ENCODE data around the gene SOBP.

SOBP gene

DNA sequence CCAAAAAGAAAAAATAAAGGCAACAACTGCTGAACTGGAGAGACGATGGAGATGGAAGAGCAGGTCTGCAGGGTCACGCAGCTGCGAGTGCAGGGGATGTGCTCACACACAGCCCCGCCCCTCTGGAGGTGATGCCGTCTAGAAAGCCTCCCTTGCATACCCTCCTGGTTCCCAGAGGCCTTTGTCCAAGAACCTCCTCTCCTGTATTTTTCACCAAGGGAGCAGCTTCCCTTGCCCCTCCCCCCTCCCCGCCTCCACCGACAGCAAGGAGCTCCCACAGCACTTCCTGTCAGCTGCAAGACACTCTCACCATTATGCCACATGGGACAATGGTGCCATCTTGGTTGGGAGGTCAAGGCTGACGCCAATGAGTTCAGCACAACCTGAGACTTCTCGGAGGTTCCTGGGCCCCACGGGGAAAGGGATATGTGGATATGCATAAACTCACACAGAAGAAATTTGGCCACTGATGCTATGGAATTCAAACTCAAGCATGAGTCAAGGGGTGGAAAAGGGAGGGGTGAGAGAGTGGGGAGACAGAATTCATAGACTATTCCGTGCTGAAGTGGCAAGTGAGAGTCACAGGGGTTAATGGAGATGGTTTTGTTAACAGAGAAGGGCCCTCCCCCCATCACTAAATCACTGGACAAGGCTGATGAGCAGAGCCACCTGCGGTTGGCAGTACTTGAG, 201.3 kb downstream of the SOBP start:
- Histone ChIP-seq H3K4me3 (ENCODE audit: low read length) (no peak overlapping the region), H3K36me3 (ENCODE audit: control insufficient read depth, insufficient read depth, low read length) (no peaks in the 10 kb centered on the region), H3K27ac (ENCODE audit: low read length) (no peak overlapping the region), H3K4me1 (ENCODE audit: control insufficient read depth, insufficient read depth, low read length) (0 out of 2 replicates have a peak, but pooled peaks cover 1% of the 10 kb centered on the region), H3K9me3 (ENCODE audit: control insufficient read depth, insufficient read depth, low read length) (no peaks in the 10 kb centered on the region), H3K27me3 (ENCODE audit: control insufficient read depth, insufficient read depth, low read length) (no peaks in the 10 kb centered on the region)
- no peak for DNase-seq (ENCODE audit: low read depth, low spot score)
- WGBS (ENCODE audit: insufficient coverage, insufficient read length): no CpG with 5 or more reads among the region's 12 CpGs

DNA sequence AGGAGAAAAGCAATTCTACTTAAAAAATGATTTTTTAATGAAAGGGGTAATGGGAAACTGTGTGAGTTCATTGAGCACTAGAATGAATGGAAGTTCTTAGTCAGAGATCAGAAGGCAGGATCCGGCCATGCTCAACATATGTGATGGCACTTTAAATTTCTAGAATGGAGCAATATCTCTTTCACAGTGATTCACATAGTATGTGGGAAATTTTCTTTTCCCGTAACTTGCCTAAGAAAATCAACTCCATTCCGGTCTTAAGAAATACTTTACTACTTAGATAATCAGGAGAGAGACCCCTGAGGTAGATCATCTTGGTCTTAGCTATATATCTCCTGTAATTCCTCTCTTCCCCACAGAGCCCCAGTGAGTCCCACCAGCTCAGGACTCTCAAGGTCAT, 202.4 kb downstream of the SOBP start:
- DNase-seq (ENCODE audit: low read depth, low spot score): no peak
- no CpG with 5 or more reads among the region's 3 CpGs for WGBS (ENCODE audit: insufficient coverage, insufficient read length)
- H3K4me3 ChIP-seq (ENCODE audit: low read length): no peak overlapping the region
- H3K9me3 ChIP-seq (ENCODE audit: control insufficient read depth, insufficient read depth, low read length): no peaks in the 10 kb centered on the region
- H3K36me3 ChIP-seq (ENCODE audit: control insufficient read depth, insufficient read depth, low read length): no peaks in the 10 kb centered on the region
- 0 out of 2 replicates have a peak, but pooled peaks cover 1% of the 10 kb centered on the region for H3K4me1 ChIP-seq (ENCODE audit: control insufficient read depth, insufficient read depth, low read length)
- no peak overlapping the region for H3K27ac ChIP-seq (ENCODE audit: low read length)
- no peaks in the 10 kb centered on the region for H3K27me3 ChIP-seq (ENCODE audit: control insufficient read depth, insufficient read depth, low read length)

DNA sequence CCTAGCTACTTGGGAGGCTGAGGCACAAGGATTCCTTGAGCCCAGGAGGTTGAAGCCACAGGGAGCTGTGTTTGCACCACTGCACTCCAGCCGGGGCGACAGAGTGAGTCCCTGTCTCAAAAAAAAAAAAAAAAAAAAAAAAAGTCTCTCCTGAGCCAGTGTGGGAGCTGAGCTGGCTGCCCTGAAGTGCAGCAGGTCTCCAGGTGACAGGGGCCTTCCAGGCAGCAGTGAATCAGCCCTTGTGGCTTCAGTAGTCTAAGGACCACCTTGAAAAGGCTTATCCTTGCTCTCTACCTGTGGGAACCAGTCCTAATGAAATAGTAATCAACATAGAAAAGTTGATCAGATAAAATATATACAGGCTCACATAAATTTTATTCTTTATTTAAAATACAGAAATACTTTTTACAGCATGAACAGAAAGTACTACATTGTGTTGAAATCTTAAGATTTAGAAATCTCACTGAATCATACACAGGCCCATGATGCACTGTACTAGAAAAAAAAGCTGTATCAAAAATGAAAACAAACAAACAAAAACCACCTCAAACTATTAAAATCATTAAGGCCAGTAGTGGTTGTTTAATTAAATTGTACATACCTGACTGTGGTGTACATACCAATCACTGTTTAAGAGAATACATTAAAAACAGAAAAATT, 205.3 kb downstream of the SOBP start:
- Histone ChIP-seq H3K4me1 (ENCODE audit: control insufficient read depth, insufficient read depth, low read length) (no peaks in the 10 kb centered on the region), H3K27ac (ENCODE audit: low read length) (no peak overlapping the region), H3K36me3 (ENCODE audit: control insufficient read depth, insufficient read depth, low read length) (no peaks in the 10 kb centered on the region), H3K27me3 (ENCODE audit: control insufficient read depth, insufficient read depth, low read length) (no peaks in the 10 kb centered on the region), H3K4me3 (ENCODE audit: low read length) (no peak overlapping the region), H3K9me3 (ENCODE audit: control insufficient read depth, insufficient read depth, low read length) (no peaks in the 10 kb centered on the region)
- WGBS (ENCODE audit: insufficient coverage, insufficient read length): no CpG with 5 or more reads among the region's 2 CpGs
- DNase-seq (ENCODE audit: low read depth, low spot score): no peak

DNA sequence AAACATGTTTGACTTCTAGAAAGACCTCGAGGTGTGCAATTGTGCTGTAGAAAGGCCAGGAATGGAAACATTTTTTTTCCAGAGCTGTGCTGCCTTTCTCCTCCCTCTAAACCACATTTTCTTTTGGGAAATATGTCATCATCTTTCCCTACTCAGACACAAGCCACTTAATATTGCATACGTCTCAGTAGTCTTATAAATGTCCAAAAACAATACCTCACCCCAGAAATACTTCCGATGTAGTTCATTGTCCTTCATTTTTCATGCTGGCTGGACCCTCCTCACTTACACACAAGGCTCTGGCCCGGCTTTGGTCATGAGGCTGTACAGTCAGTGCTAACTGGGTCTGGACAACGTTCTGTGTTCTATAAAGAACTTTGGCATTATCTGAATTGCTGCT, 207.8 kb downstream of the SOBP start:
- Histone ChIP-seq H3K27ac (ENCODE audit: low read length) (no peak overlapping the region), H3K9me3 (ENCODE audit: control insufficient read depth, insufficient read depth, low read length) (no peaks in the 10 kb centered on the region), H3K27me3 (ENCODE audit: control insufficient read depth, insufficient read depth, low read length) (no peaks in the 10 kb centered on the region), H3K36me3 (ENCODE audit: control insufficient read depth, insufficient read depth, low read length) (no peaks in the 10 kb centered on the region), H3K4me3 (ENCODE audit: low read length) (no peak overlapping the region), H3K4me1 (ENCODE audit: control insufficient read depth, insufficient read depth, low read length) (peaks cover 1% of the 10 kb centered on the region; the same call in 1 of the 2 replicates)
- no peak for DNase-seq (ENCODE audit: low read depth, low spot score)
- WGBS (ENCODE audit: insufficient coverage, insufficient read length): no CpG with 5 or more reads among the region's 5 CpGs

DNA sequence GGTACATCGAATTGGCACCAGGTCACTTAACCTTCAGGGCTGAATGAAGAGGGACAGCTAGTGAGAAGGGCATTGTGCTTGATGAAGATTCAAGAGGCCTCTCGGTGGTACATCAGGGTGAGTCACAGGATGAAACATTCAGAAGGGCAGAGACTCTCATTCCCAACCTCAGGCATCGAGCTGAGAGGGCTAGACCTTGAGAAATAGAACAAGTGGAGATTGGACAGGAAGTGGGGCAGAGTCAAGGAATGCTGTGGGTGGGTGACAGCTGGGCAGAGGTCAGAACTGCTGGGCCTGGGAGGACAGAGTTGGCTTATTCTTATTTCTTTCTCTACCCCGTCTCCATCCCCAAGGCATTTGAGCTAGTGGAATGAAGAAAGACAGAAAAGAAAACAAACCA, 208.2 kb downstream of the SOBP start:
- DNase-seq (ENCODE audit: low read depth, low spot score): no peak
- no peaks in the 10 kb centered on the region for H3K9me3 ChIP-seq (ENCODE audit: control insufficient read depth, insufficient read depth, low read length)
- H3K4me3 ChIP-seq (ENCODE audit: low read length): no peak overlapping the region
- no peaks in the 10 kb centered on the region for H3K36me3 ChIP-seq (ENCODE audit: control insufficient read depth, insufficient read depth, low read length)
- no peaks in the 10 kb centered on the region for H3K27me3 ChIP-seq (ENCODE audit: control insufficient read depth, insufficient read depth, low read length)
- WGBS (ENCODE audit: insufficient coverage, insufficient read length): no CpG with 5 or more reads among the region's 4 CpGs
- no peak overlapping the region for H3K27ac ChIP-seq (ENCODE audit: low read length)
- peaks cover 1% of the 10 kb centered on the region; the same call in 1 of the 2 replicates for H3K4me1 ChIP-seq (ENCODE audit: control insufficient read depth, insufficient read depth, low read length)

DNA sequence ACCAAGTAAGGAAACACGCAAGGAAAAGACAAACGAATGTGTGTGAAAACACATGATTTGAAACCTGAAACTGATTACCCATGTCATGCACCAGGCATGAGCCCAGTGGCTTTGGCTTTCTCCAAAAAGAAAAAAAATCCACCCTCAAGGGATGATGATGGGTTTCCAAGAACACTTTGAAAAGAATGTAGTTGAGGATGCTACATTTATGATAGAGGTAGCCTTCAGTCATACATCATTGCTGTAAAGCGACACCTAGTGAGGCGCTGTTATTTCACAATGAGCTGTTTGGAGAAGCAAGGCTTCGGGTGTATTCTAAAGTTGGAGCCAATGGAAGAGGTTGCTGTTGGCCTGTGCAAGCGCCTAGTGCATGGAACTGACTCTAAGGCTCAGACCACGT, 209.3 kb downstream of the SOBP start:
- H3K27ac ChIP-seq (ENCODE audit: low read length): no peak overlapping the region
- no peak overlapping the region for H3K4me3 ChIP-seq (ENCODE audit: low read length)
- DNase-seq (ENCODE audit: low read depth, low spot score): no peak
- no peaks in the 10 kb centered on the region for H3K36me3 ChIP-seq (ENCODE audit: control insufficient read depth, insufficient read depth, low read length)
- WGBS (ENCODE audit: insufficient coverage, insufficient read length): no CpG with 5 or more reads among the region's 7 CpGs
- peaks cover 2% of the 10 kb centered on the region for H3K4me1 ChIP-seq (ENCODE audit: control insufficient read depth, insufficient read depth, low read length)
- H3K9me3 ChIP-seq (ENCODE audit: control insufficient read depth, insufficient read depth, low read length): no peaks in the 10 kb centered on the region
- no peaks in the 10 kb centered on the region for H3K27me3 ChIP-seq (ENCODE audit: control insufficient read depth, insufficient read depth, low read length)

DNA sequence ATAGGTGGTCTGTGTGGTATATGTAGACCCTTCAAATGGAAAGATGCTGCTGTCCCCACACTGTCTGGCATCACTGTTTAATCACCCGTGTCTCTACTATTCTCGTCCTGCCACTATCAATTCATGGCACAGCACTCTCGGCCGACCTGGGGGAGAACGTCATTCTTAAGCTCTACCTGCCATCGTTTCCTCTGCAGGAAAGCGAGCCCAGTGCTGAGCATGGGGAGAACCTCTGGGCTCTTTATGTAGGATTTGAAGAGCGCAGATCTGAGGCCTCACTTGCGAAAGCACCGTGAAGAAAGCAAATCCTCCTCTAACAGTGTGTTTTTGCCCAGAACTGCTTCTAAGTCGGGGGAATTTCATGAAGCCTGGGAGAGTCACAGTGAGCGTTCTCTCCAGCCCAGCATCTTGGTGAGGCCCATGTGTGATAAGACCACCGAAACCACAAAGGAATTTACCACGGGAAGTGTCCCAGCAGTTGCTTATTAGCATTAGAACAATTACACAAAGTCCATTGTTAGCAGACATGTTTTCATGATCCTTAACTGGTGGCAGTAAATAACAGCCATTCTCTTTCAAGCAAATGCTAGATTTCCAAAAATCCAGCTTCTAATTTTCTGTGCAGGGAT, 209.9 kb downstream of the SOBP start:
- H3K9me3 ChIP-seq (ENCODE audit: control insufficient read depth, insufficient read depth, low read length): no peaks in the 10 kb centered on the region
- H3K4me1 ChIP-seq (ENCODE audit: control insufficient read depth, insufficient read depth, low read length): peaks cover 4% of the 10 kb centered on the region
- no CpG with 5 or more reads among the region's 14 CpGs for WGBS (ENCODE audit: insufficient coverage, insufficient read length)
- H3K27ac ChIP-seq (ENCODE audit: low read length): no peak overlapping the region
- no peaks in the 10 kb centered on the region for H3K36me3 ChIP-seq (ENCODE audit: control insufficient read depth, insufficient read depth, low read length)
- no peak for DNase-seq (ENCODE audit: low read depth, low spot score)
- H3K4me3 ChIP-seq (ENCODE audit: low read length): no peak overlapping the region
- no peaks in the 10 kb centered on the region for H3K27me3 ChIP-seq (ENCODE audit: control insufficient read depth, insufficient read depth, low read length)

DNA sequence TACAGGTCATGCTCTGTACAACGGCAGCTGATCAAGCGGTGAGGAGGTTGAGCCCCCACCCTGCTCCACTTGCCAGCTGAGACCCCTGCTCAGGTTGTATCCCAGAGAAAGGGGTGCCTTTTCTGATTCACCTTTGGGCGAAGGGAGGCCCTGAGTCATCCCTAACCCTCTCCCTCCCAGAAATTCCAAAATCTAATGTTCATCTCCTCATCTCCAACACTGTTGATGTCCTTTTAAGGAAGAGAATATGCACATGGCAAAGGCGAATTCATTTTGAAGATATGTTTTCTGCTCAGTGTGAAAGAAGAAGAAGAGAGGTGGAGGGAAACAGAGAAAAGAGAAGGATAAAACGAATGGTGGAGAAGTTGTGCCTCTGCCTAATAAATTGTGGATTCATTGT, 213.7 kb downstream of the SOBP start:
- WGBS (ENCODE audit: insufficient coverage, insufficient read length): no CpG with 5 or more reads among the region's 5 CpGs
- Histone ChIP-seq H3K4me1 (ENCODE audit: control insufficient read depth, insufficient read depth, low read length) (peaks cover 4% of the 10 kb centered on the region), H3K27ac (ENCODE audit: low read length) (no peak overlapping the region), H3K9me3 (ENCODE audit: control insufficient read depth, insufficient read depth, low read length) (no peaks in the 10 kb centered on the region), H3K27me3 (ENCODE audit: control insufficient read depth, insufficient read depth, low read length) (no peaks in the 10 kb centered on the region), H3K4me3 (ENCODE audit: low read length) (no peak overlapping the region), H3K36me3 (ENCODE audit: control insufficient read depth, insufficient read depth, low read length) (no peaks in the 10 kb centered on the region)
- no peak for DNase-seq (ENCODE audit: low read depth, low spot score)

DNA sequence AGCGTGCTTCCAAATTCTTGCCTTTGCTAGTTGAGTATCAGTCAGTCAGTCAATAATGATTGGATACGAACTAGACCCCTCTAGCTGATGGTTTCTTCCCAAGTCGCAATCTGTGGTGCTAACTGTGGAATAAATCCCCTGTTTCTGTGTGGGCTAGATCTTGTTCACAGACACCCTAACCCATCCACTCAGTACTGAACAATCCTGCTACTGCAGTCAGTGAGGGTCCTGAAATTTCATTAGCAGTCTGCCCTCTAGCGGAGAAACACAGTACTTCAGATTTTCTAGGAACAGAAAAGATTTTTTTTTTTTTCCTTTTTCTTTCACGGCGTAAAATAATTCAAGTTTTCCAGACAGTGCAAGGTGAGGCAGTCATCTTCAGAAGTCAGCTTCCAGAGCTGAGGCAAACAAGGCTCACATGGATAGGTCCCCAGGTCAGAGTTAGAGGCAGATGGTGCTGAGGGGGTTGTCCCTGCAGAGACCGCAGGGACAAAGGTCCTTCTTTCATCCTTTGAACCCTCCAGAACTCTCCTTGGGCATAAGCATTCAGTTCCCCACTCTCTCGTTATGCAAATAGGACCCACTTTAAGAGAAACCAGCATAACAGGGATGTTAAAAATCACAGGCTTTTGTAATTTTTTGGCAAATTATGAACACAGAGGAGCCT, 214.6 kb downstream of the SOBP start:
- DNase-seq (ENCODE audit: low read depth, low spot score): no peak
- H3K4me1 ChIP-seq (ENCODE audit: control insufficient read depth, insufficient read depth, low read length): peaks cover 4% of the 10 kb centered on the region
- H3K27ac ChIP-seq (ENCODE audit: low read length): no peak overlapping the region
- H3K36me3 ChIP-seq (ENCODE audit: control insufficient read depth, insufficient read depth, low read length): no peaks in the 10 kb centered on the region
- no peak overlapping the region for H3K4me3 ChIP-seq (ENCODE audit: low read length)
- WGBS (ENCODE audit: insufficient coverage, insufficient read length): no CpG with 5 or more reads among the region's 8 CpGs
- H3K27me3 ChIP-seq (ENCODE audit: control insufficient read depth, insufficient read depth, low read length): no peaks in the 10 kb centered on the region
- H3K9me3 ChIP-seq (ENCODE audit: control insufficient read depth, insufficient read depth, low read length): no peaks in the 10 kb centered on the region

DNA sequence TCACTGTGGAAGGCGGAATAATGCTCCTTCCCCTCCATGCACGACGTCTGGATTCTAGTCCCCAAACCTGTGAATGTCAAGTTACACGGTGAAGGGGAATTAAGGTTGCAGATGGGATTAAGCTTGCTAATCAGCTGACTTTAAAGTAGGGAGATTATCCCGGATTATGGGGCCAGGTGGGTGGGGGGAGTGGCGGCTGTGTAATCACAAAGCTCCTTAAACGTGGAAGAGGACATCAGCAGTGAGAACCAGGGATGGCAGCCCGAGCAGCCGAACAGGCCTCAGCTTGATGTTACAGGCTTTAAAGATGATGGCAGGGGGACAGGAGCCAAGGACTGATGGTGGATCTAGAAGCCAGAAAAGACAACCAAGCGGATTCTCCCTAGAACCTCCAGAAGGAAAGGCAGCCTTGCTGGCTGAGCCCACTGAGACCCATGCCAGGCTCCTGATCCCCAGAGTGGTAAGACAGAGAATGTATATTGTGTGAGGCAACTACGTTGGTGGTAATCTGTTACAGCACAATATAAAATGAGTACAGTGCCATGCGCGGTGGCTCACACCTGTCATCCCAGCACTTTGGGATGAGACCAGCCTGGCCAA, 216.7 kb downstream of the SOBP start:
- Histone ChIP-seq H3K9me3 (ENCODE audit: control insufficient read depth, insufficient read depth, low read length) (no peaks in the 10 kb centered on the region), H3K4me3 (ENCODE audit: low read length) (no peak overlapping the region), H3K27me3 (ENCODE audit: control insufficient read depth, insufficient read depth, low read length) (no peaks in the 10 kb centered on the region), H3K4me1 (ENCODE audit: control insufficient read depth, insufficient read depth, low read length) (peaks cover 3% of the 10 kb centered on the region; the same call in 1 of the 2 replicates), H3K36me3 (ENCODE audit: control insufficient read depth, insufficient read depth, low read length) (no peaks in the 10 kb centered on the region), H3K27ac (ENCODE audit: low read length) (no peak overlapping the region)
- no peak for DNase-seq (ENCODE audit: low read depth, low spot score)
- no CpG with 5 or more reads among the region's 13 CpGs for WGBS (ENCODE audit: insufficient coverage, insufficient read length)

Data from iPS DF 6.9 (cell line).